Astrocyte of the hippocampus (primary cell): ENCODE measurements around the gene PYGB.

Experiments
- DNase-seq: peaks from one replicate; pipeline ENCODE4 v3.0.0; 2011; ENCODE audit warnings: low read depth, low spot score

The PYGB gene

DNA sequence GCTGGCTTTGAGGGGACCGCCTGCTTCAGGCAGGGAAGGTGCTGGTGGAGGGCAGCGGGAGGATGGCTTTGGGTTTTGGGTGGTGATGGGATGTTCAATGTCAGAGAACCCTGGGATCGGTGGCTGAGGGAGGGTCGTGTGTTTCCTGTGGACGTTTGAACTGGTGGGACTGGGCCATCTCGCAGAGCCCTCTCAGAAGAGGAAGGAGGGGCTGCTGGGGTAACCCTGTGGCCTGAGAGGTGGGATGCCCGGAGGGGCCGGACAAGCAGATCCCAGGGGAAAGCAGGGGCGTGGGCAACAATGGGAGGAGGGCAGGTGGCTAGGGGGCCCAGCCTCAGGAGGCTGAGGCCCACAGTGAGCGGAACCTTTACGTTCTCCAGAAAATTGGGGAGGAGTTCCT is 34.9 kb downstream of the PYGB start:
- no peak for DNase-seq

- DNase-seq = no peak
Measured at GRCh38 chr20:25283221-25283951, 35.5 kb downstream of the PYGB start.

DNA sequence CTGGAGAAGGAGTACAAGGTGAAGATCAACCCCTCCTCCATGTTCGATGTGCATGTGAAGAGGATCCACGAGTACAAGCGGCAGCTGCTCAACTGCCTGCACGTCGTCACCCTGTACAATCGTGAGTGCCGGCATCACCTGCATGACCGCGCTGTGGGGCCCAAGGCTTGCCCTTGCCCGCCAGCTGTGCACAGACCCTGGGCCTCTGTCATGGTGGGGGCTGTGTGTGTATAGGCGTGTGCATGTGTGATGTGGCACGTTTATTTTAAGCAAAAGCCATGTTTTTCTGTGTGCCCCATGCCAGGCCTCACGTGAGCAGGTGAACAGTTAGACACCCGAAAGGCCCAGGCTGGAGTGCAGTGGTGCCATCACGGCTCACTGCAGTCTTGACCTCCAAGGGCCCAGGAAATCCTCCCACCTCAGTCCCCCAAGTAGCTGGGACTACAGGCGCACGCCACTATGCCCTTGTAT is 36.3 kb downstream of the PYGB start:
- no peak for DNase-seq

GRCh38 chr20:25285091-25285647 is 37.3 kb downstream of the PYGB start:
- no peak for DNase-seq

GRCh38 chr20:25285856-25286798 is 38.2 kb downstream of the PYGB start:
- DNase-seq = no peak

DNA sequence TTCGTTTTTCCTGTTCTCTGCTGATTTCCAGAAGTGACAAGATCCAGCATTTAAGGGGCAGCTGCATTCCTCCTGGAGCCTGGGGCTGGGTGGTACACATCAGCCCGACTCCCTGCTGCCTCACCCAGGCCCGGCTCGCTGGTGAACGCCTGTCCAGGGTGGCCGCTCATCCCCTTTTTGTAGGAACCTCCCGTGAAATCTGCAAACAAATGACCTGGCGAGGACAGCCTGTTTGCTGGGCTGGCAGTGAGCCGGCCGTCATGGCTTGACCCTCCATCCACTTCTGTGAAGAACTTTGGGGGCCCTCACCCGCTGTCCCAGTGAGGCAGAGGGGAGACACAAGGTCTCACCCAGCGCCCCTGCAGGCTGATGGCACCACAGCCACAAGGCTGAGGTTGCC is 39.0 kb downstream of the PYGB start:
- no peak for DNase-seq

GRCh38 chr20:25287631-25288290 is 39.9 kb downstream of the PYGB start:
- no peak for DNase-seq

DNA sequence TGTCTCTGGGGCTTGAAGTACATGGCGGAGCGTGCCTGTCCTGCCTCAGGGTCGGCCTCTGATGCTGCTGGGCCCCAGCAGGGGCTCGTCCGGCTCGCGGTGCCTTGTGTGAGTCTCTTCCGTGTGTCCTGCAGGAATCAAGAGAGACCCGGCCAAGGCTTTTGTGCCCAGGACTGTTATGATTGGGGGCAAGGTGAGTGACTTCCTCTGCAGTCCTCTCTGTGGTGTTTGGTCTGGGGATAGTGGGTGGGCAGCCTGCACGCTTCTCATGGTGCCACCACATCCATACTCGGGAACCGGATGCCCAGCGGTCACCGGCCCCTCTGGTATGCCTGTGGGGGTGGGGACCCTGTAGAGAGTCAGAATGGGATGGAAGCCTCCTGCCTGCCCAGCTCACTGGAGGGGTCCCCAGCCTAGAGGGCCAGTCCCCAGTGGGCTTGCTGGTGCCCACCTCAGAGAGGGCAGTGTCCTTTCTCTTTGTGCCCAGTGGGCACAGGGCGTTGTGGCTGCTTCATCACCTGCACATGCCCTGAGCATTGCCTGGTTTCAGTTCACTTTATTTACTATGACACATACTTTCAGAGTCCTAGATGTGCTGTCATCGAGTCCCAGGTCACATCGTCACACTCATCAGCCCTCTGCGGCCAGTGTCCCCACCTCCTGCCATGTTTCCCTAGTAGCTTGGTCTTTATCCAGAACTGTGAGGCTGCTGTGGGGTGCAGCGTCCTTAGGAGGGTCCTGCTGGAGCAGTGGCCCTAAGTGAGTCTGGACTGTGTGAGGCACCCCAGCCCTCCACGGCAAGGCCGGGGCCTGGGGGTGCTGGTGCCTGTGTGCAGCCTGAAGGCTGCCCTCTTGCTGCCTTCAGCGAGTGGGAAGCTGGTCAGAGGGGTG is 40.7 kb downstream of the PYGB start:
- DNase-seq = no peak

DNA sequence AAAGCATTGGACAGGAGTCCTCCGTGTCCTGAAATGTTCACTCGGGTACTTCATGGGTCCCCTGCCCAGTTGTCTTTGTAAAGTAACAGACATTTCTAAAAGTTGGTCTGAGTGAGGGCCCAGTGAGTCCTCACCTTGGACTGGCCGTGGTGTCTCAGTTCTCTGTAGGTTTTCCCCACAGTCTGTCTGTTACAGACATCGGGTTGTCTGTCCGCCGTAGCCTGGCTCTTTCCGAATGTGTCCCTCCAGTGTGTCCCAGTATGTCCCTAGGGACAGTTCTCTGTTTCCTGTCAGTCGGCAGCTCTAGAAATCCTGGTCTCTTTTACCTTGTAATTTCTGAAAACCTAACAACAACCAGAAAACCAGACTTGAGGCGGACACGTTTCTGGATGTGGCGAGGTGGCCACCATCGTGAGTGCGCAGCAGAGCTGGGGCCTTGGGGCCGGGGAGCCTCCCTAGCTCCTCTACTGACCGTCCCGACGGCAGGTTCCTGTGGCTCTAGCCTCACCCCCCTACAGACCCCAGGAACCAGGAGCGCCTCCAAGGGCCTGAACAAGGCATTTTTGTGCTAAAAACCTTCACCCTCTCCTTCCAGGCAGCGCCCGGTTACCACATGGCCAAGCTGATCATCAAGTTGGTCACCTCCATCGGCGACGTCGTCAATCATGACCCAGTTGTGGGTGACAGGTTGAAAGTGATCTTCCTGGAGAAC is 42.2 kb downstream of the PYGB start:
- no peak for DNase-seq

- no peak for DNase-seq
Measured at GRCh38 chr20:25290646-25291431, 43.0 kb downstream of the PYGB start.

GRCh38 chr20:25291432-25292133 is 43.7 kb downstream of the PYGB start:
- no peak for DNase-seq

- DNase-seq = no peak
Measured at GRCh38 chr20:25292176-25292891, 44.4 kb downstream of the PYGB start.

GRCh38 chr20:25293507-25293906 is 45.6 kb downstream of the PYGB start:
- no peak for DNase-seq

DNA sequence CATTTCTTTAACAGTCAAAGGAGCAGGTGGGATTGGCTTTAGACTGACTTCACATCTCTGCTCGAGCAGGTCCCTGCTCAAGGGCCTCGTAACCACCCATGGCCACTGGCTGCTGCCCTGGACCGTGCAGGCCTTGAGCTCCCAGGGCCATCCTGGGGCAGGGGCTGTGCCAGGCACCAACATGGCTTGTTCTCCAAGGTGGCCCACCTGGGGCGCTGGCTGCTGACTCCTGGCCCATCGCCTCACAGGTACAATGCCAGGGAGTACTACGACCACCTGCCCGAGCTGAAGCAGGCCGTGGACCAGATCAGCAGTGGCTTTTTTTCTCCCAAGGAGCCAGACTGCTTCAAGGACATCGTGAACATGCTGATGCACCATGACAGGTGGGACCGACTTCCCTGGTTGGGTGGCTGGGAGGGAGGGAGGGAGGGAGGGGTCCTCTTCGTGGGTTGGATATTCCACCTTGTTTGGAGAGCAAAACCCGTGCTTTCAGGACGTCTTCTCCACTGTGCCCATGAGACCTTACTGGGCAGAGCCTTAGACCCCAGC is 46.1 kb downstream of the PYGB start:
- no peak for DNase-seq

DNA sequence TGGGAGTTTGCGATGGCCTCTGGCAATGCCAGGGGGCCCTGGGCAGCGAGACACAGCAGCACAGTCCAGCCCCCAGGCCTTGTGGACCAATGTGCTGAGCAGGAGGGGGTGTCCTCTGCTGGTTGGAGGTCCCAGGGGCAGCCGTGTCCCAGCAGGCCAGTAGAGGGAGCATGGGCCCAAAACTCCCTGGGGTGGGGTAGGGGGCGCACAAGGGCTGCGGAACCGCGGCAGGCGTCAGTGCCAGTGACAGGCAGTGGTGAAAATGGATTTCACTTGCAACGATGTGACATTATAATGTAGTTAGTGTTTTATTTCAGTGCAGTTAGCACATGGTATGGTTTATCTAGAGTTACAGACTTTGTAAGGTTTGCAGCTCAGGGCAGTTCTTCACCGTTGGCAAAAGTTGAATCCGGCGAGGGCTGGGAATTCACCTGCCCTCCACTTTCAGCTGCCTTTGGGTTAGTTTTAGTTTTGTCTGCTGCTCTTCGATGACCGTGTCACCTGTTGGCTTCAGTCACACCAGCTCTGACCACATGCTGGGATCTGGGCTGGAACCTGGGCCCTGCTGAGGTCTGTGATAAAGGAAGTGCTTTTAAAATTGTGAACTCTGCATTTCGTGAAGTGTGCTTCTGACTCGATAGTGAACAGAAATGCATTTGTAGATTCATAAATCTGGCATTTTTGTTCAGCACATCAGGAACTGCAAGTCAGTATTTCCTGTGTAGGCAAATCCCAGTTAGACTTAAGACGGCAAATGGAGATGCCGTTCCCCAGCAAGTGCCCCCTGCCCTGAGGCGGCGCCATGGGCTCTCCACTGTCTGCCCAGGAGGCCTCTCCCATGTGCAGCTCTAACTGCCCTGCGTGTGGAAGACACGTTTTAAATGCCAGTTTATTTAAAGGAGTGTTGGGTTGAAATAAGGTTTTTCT is 46.8 kb downstream of the PYGB start:
- peak; percentile 80 for DNase-seq

DNA sequence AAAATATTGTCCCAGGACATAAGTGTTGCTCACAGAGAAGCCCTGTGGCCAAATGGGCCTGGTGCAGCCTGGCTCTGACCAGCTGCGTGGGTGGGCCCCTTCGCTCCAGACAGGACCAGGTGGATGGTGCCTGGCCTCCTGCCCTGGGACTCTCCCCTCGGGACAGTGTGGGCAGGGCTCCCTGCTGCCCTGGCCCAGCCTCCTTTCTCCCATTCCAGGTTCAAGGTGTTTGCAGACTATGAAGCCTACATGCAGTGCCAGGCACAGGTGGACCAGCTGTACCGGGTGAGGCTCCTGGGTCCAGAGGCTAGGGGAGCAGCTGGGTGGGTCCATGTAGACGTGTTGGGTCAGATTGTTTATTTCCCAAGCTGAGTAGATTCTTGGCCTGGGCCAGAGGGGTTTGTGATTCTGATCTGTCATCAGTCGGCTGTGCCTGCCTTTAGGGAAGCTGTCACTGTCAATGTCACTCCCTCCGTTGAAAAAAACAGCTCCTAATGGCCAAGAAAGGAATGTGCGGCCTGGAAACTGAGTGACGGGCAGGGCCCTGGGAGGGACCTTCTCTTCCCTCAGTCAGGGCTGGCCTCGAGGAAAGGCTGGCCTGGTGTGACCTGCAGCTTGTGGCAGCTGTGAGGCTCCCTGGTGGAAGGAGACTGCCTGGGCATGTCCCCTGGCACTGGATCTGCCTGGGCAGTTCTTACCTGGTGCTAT is 47.7 kb downstream of the PYGB start:
- no peak for DNase-seq
